OCI-LY1 (cell line): Measurements from ENCODE around the gene BCAN.

Experiments
- H2AFZ ChIP-seq: fragments of 200-600 bp; sonication (generic), shearing (Covaris generic); 2 replicates; pipeline ENCODE4 v1.6.0; 2014; ENCODE audit warnings: antibody characterized with exemption, mild to moderate bottlenecking, low read length
- H3F3A ChIP-seq: fragments of 200-600 bp; sonication (generic), shearing (Covaris generic); 2 replicates; pipeline ENCODE4 v1.6.0; 2014; ENCODE audit warnings: mild to moderate bottlenecking, antibody characterized with exemption, low read length, moderate library complexity; ENCODE audit not compliant: insufficient read depth
- H3K27ac ChIP-seq: fragments of 200-600 bp; sonication (generic); 2 replicates; pipeline ENCODE4 v1.5.1; 2014; ENCODE audit warnings: low read length, mixed run types, mild to moderate bottlenecking, low read depth; ENCODE audit not compliant: poor library complexity, severe bottlenecking
- H3K27me3 ChIP-seq: fragments of 200-600 bp; sonication (generic); 2 replicates; pipeline ENCODE4 v1.6.0; 2014; ENCODE audit warnings: antibody characterized with exemption, mild to moderate bottlenecking, low read length, moderate library complexity; ENCODE audit not compliant: insufficient read depth
- H3K36me3 ChIP-seq: fragments of 200-600 bp; sonication (generic); 2 replicates; pipeline ENCODE4 v1.6.1; 2014; ENCODE audit warnings: mild to moderate bottlenecking, antibody characterized with exemption, low read length, moderate library complexity, mixed read lengths; ENCODE audit not compliant: insufficient read depth
- H3K4me1 ChIP-seq: fragments of 200-600 bp; sonication (generic); 2 replicates; pipeline ENCODE4 v1.5.1; 2014; ENCODE audit warnings: mild to moderate bottlenecking, low read length, moderate library complexity; ENCODE audit not compliant: insufficient read depth, severe bottlenecking
- H3K4me2 ChIP-seq: fragments of 200-600 bp; sonication (generic), shearing (Covaris generic); 2 replicates; pipeline ENCODE4 v1.6.1; 2014; ENCODE audit warnings: low read length
- H3K4me3 ChIP-seq: fragments of 200-600 bp; sonication (generic); 2 replicates; pipeline ENCODE4 v1.5.1; 2014; ENCODE audit warnings: low read length, low read depth, mild to moderate bottlenecking, mixed read lengths; ENCODE audit not compliant: poor library complexity, severe bottlenecking
- H3K79me2 ChIP-seq: fragments of 200-600 bp; shearing (Covaris generic); 2 replicates; pipeline ENCODE4 v1.6.1; 2016; ENCODE audit warnings: mixed run types, low read length, mixed read lengths; ENCODE audit not compliant: insufficient read depth
- H3K9ac ChIP-seq: fragments of 200-600 bp; sonication (generic), shearing (Covaris generic); 2 replicates; pipeline ENCODE4 v1.6.1; 2014; ENCODE audit warnings: mild to moderate bottlenecking, low read length, mixed read lengths
- H3K9me2 ChIP-seq: fragments of 200-600 bp; sonication (generic), shearing (Covaris generic); 2 replicates; pipeline ENCODE4 v1.6.1; 2014; ENCODE audit warnings: low read depth, mild to moderate bottlenecking, low read length, mixed read lengths
- H3K9me3 ChIP-seq: fragments of 200-600 bp; shearing (Covaris generic); 2 replicates; pipeline ENCODE4 v1.6.1; 2014; ENCODE audit warnings: low read length, mixed read lengths
- H4K20me1 ChIP-seq: fragments of 200-600 bp; sonication (generic), shearing (Covaris generic); 2 replicates; pipeline ENCODE4 v1.6.0; 2016; ENCODE audit warnings: mild to moderate bottlenecking, low read length; ENCODE audit not compliant: insufficient read depth
- EZH2 ChIP-seq: fragments of 200-600 bp; sonication (generic), shearing (Covaris generic); IDR thresholded peaks from 2 replicates; pipeline ENCODE4 v1.8.0; 2017; ENCODE audit warnings: borderline replicate concordance, mixed run types, mild to moderate bottlenecking, antibody characterized with exemption, low read length, moderate library complexity, mixed read lengths
- TF ChIP-seq, protein P1 (sequence below): fragments of 200-600 bp; sonication (generic), shearing (Covaris generic); IDR thresholded peaks from 2 replicates; pipeline ENCODE4 v1.5.1; 2017; ENCODE audit warnings: mild to moderate bottlenecking, antibody characterized with exemption, low read length, moderate library complexity, mixed read lengths

The BCAN gene

DNA sequence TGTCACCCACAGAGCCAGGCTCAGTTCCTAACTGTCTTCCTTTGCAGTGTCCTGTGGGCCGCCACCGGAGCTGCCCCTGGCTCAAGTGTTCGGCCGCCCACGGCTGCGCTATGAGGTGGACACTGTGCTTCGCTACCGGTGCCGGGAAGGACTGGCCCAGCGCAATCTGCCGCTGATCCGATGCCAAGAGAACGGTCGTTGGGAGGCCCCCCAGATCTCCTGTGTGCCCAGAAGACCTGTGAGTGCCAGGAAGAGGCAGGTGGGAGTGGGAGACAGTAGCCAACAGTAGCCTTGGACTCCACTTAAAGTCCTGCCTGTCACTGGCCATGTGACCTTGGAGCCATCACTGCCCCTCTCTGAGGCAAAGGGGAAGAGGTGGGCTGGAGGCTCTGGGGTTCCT is 16.6 kb downstream of the BCAN start:
- no peaks in the 10 kb centered on the region for H4K20me1 ChIP-seq
- peaks cover 6% of the 10 kb centered on the region for H3K27me3 ChIP-seq
- no peak overlapping the region for H3K4me2 ChIP-seq

DNA sequence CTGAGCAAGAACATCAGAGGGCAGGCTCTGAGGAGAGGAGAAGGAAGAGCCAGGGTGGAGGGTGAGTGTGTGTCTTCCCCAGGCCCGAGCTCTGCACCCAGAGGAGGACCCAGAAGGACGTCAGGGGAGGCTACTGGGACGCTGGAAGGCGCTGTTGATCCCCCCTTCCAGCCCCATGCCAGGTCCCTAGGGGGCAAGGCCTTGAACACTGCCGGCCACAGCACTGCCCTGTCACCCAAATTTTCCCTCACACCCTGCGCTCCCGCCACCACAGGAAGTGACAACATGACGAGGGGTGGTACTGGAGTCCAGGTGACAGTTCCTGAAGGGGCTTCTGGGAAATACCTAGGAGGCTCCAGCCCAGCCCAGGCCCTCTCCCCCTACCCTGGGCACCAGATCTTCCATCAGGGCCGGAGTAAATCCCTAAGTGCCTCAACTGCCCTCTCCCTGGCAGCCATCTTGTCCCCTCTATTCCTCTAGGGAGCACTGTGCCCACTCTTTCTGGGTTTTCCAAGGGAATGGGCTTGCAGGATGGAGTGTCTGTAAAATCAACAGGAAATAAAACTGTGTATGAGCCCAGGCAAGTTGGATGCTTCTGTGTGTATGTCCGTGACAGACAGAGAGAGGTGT is 17.1 kb downstream of the BCAN start:
- H3K4me2 ChIP-seq = no peak overlapping the region; the same call in 1 of the 2 replicates
- no peaks in the 10 kb centered on the region for H3K9me2 ChIP-seq
- H2AFZ ChIP-seq = no peak overlapping the region
- no peaks in the 10 kb centered on the region for H3K9me3 ChIP-seq
- H4K20me1 ChIP-seq = no peaks in the 10 kb centered on the region
- no peak for TF ChIP-seq EZH2
- TF ChIP-seq, protein P1, sequence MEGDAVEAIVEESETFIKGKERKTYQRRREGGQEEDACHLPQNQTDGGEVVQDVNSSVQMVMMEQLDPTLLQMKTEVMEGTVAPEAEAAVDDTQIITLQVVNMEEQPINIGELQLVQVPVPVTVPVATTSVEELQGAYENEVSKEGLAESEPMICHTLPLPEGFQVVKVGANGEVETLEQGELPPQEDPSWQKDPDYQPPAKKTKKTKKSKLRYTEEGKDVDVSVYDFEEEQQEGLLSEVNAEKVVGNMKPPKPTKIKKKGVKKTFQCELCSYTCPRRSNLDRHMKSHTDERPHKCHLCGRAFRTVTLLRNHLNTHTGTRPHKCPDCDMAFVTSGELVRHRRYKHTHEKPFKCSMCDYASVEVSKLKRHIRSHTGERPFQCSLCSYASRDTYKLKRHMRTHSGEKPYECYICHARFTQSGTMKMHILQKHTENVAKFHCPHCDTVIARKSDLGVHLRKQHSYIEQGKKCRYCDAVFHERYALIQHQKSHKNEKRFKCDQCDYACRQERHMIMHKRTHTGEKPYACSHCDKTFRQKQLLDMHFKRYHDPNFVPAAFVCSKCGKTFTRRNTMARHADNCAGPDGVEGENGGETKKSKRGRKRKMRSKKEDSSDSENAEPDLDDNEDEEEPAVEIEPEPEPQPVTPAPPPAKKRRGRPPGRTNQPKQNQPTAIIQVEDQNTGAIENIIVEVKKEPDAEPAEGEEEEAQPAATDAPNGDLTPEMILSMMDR = no peak
- no peak overlapping the region; the same call in 1 of the 2 replicates for H3K9ac ChIP-seq
- peaks cover 17% of the 10 kb centered on the region for H3K4me1 ChIP-seq
- peaks cover 6% of the 10 kb centered on the region for H3K27me3 ChIP-seq
- no peak overlapping the region for H3K27ac ChIP-seq
- H3K36me3 ChIP-seq = no peaks in the 10 kb centered on the region
- no peaks in the 10 kb centered on the region for H3K79me2 ChIP-seq
- H3K4me3 ChIP-seq = no peak overlapping the region
- no peaks in the 10 kb centered on the region for H3F3A ChIP-seq

More for the DNA sequence above, 16.6 kb downstream of the BCAN start:
- Histone ChIP-seq H3K9me2 (no peaks in the 10 kb centered on the region), H3K4me1 (peaks cover 17% of the 10 kb centered on the region), H3K9ac (no peak overlapping the region), H3K9me3 (no peaks in the 10 kb centered on the region), H3K36me3 (no peaks in the 10 kb centered on the region), H3F3A (no peaks in the 10 kb centered on the region), H2AFZ (no peak overlapping the region), H3K4me3 (no peak overlapping the region), H3K27ac (no peak overlapping the region), H3K79me2 (no peaks in the 10 kb centered on the region)
- TF ChIP-seq EZH2 = no peak
- TF ChIP-seq, protein P1 = no peak

DNA sequence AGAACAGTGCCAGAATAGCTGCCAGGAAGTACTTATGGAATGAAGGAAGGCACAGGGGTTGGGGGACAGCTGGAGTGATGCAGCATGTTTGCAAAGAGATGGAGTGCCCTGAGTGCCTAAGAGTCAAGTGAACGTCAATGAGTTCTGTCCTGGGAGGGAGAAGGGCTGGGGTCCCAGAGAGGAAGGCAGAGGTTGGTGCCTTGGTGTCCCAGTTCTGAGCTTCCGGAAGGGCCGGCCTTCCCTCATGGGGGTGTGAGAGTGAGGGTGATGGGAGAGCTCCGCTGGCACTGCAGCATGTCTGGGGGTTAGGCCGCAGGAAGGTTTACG is 17.7 kb downstream of the BCAN start:
- Histone ChIP-seq H3K4me2 (peak overlapping the region; percentile 32; the same call in 1 of the 2 replicates), H3K4me1 (peaks cover 17% of the 10 kb centered on the region), H2AFZ (no peak overlapping the region; the same call in 1 of the 2 replicates), H3K27me3 (peaks cover 6% of the 10 kb centered on the region), H3K9me3 (no peaks in the 10 kb centered on the region), H3K9ac (no peak overlapping the region), H3K36me3 (no peaks in the 10 kb centered on the region), H4K20me1 (no peaks in the 10 kb centered on the region), H3F3A (no peaks in the 10 kb centered on the region), H3K9me2 (no peaks in the 10 kb centered on the region), H3K79me2 (no peaks in the 10 kb centered on the region), H3K4me3 (no peak overlapping the region), H3K27ac (no peak overlapping the region)
- TF ChIP-seq EZH2 = no peak
- TF ChIP-seq, protein P1 = no peak
